ENCODE results near the gene CRYGD. TPM values are rescaled to one million over a fixed set of nuclear protein-coding genes. Genes with fewer than 3 reads are reported as not detected.
A peak's percentile ranks its signal among the peaks of the same experiment; 100 is the strongest.

CRYGD gene
- total and polyA plus RNA-seq, 2 donors (not counting 1 experiment from before 2014, with no cell fraction given): not detected

- H3K4me2 ChIP-seq (ENCODE audit: extremely low read depth, insufficient read depth, low read length): no peak overlapping the region
- DNase-seq (ENCODE audit: low read depth in 2 of 2): no peak
These were observed 12.4 kb upstream of the CRYGD start for GRCh38 chr2:208136716-208137094.

GRCh38 chr2:208135794-208136715 is 11.7 kb upstream of the CRYGD start:
- peak in 1 of 2 donors; percentile 59 for DNase-seq (ENCODE audit: low read depth in 2 of 2)
- Histone ChIP-seq H3K36me3 (ENCODE audit: control insufficient read depth, insufficient read depth, low read length) (no peaks in the 10 kb centered on the region), H3K4me3 (replicated peaks in 1 of 4; ENCODE audit: control extremely low read depth in 1 of 4, insufficient read depth in 1 of 4, low read depth in 3 of 4, low read length in 4 of 4) (no peak overlapping the region), H3K4me2 (ENCODE audit: extremely low read depth, insufficient read depth, low read length) (no peak overlapping the region), H3K79me2 (ENCODE audit: control insufficient read depth, insufficient read depth, low read length) (no peaks in the 10 kb centered on the region), H3K27me3 (ENCODE audit: control insufficient read depth, insufficient read depth, low read length) (no peaks in the 10 kb centered on the region), H3K27ac (ENCODE audit: insufficient read depth, low read length) (no peak overlapping the region), H3K9ac (ENCODE audit: insufficient read depth, low read length) (no peak overlapping the region), H3K4me1 (ENCODE audit: control insufficient read depth, extremely low read depth, insufficient read depth, low read length) (no peaks in the 10 kb centered on the region), H3K9me3 (ENCODE audit: control insufficient read depth, insufficient read depth, low read depth, low read length) (no peaks in the 10 kb centered on the region), H4K20me1 (ENCODE audit: control insufficient read depth, extremely low read depth, insufficient read depth, low read length) (no peaks in the 10 kb centered on the region), H2AFZ (ENCODE audit: low read length) (no peak overlapping the region)
- TF ChIP-seq EZH2 (IDR thresholded peaks at IDR 0.05; ENCODE audit: low read length, missing control alignments): no peak
- no peak for TF ChIP-seq CTCF (conservative IDR thresholded peaks at IDR 0.05 in 1 of 2, IDR thresholded peaks at IDR 0.05 in 1 of 2; ENCODE audit: low read depth in 1 of 2, low read length in 2 of 2)

More at GRCh38 chr2:208136716-208137094, 12.4 kb upstream of the CRYGD start:
- TF ChIP-seq EZH2 (IDR thresholded peaks at IDR 0.05; ENCODE audit: low read length, missing control alignments) (no peak), CTCF (conservative IDR thresholded peaks at IDR 0.05 in 1 of 2, IDR thresholded peaks at IDR 0.05 in 1 of 2; ENCODE audit: low read depth in 1 of 2, low read length in 2 of 2) (no peak)
- Histone ChIP-seq H3K9me3 (ENCODE audit: control insufficient read depth, insufficient read depth, low read depth, low read length) (no peaks in the 10 kb centered on the region), H3K27ac (ENCODE audit: insufficient read depth, low read length) (no peak overlapping the region), H3K4me3 (replicated peaks in 1 of 4; ENCODE audit: control extremely low read depth in 1 of 4, insufficient read depth in 1 of 4, low read depth in 3 of 4, low read length in 4 of 4) (no peak overlapping the region), H3K79me2 (ENCODE audit: control insufficient read depth, insufficient read depth, low read length) (no peaks in the 10 kb centered on the region), H3K36me3 (ENCODE audit: control insufficient read depth, insufficient read depth, low read length) (no peaks in the 10 kb centered on the region), H2AFZ (ENCODE audit: low read length) (no peak overlapping the region), H3K27me3 (ENCODE audit: control insufficient read depth, insufficient read depth, low read length) (no peaks in the 10 kb centered on the region), H3K4me1 (ENCODE audit: control insufficient read depth, extremely low read depth, insufficient read depth, low read length) (no peaks in the 10 kb centered on the region), H3K9ac (ENCODE audit: insufficient read depth, low read length) (no peak overlapping the region), H4K20me1 (ENCODE audit: control insufficient read depth, extremely low read depth, insufficient read depth, low read length) (no peaks in the 10 kb centered on the region)

- Histone ChIP-seq H3K79me2 (ENCODE audit: control insufficient read depth, insufficient read depth, low read length) (no peaks in the 10 kb centered on the region), H3K9me3 (ENCODE audit: control insufficient read depth, insufficient read depth, low read depth, low read length) (no peaks in the 10 kb centered on the region), H3K4me3 (replicated peaks in 1 of 4; ENCODE audit: control extremely low read depth in 1 of 4, insufficient read depth in 1 of 4, low read depth in 3 of 4, low read length in 4 of 4) (no peak overlapping the region), H3K4me1 (ENCODE audit: control insufficient read depth, extremely low read depth, insufficient read depth, low read length) (no peaks in the 10 kb centered on the region), H2AFZ (ENCODE audit: low read length) (no peak overlapping the region), H4K20me1 (ENCODE audit: control insufficient read depth, extremely low read depth, insufficient read depth, low read length) (no peaks in the 10 kb centered on the region), H3K4me2 (ENCODE audit: extremely low read depth, insufficient read depth, low read length) (no peak overlapping the region), H3K9ac (ENCODE audit: insufficient read depth, low read length) (no peak overlapping the region), H3K27me3 (ENCODE audit: control insufficient read depth, insufficient read depth, low read length) (no peaks in the 10 kb centered on the region), H3K27ac (ENCODE audit: insufficient read depth, low read length) (no peak overlapping the region), H3K36me3 (ENCODE audit: control insufficient read depth, insufficient read depth, low read length) (no peaks in the 10 kb centered on the region)
- DNase-seq (ENCODE audit: low read depth in 2 of 2): no peak
- no peak for TF ChIP-seq CTCF (conservative IDR thresholded peaks at IDR 0.05 in 1 of 2, IDR thresholded peaks at IDR 0.05 in 1 of 2; ENCODE audit: low read depth in 1 of 2, low read length in 2 of 2)
- TF ChIP-seq EZH2 (IDR thresholded peaks at IDR 0.05; ENCODE audit: low read length, missing control alignments): no peak
These were observed 10.7 kb upstream of the CRYGD start for GRCh38 chr2:208134928-208135586.

Data from fibroblast of lung (primary cell).